Gastroesophageal sphincter (tissue), 3 donors: ENCODE measurements around the gene LGALS8.

Source experiments
- CTCF ChIP-seq, 4 experiments: fragments of 200-600 bp in 2 of 4; fragments of 450-650 bp in 2 of 4; sonication (generic) in 1 of 4; IDR thresholded peaks; one replicate each; pipeline ENCODE4 v1.5.1; 2017 to 2019; ENCODE audit warnings: antibody characterized with exemption in 4 of 4, mild to moderate bottlenecking in 2 of 4, moderate library complexity in 2 of 4
- POLR2A ChIP-seq, 2 donors: fragments of 450-650 bp; IDR thresholded peaks; one replicate each; pipeline ENCODE4 v1.6.1; 2017; ENCODE audit warnings: antibody characterized with exemption in 2 of 2, mild to moderate bottlenecking in 2 of 2, moderate library complexity in 1 of 2

DNA sequence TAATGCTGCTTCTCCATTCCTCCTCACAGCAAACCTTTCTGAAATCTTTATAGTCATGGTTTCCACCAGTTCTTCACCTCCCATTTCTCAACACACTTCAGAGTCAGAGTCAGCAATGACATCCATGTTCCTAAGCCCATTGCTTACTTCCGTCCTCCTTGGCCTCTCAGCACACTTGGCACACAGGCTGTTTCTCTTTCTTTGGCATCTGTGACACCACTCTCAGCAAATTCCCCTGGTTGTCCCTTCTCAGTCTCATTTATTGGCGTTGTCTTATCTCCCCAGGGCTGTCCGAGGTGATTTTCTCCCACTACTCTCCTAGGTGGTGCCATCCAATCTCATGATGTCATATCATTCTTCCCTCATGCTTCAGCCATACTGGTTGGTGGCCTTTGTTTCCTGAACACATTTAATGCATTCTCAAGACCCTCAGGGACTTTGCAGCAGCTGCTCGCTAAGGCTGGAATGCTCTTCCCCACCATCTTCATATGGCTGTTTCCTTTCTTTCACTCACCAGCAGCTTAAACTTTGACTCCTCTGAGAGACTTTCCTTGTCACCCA, 3.3 kb upstream of the LGALS8 start:
- TF ChIP-seq POLR2A (IDR thresholded peaks at IDR 0.05), result no peak
- TF ChIP-seq CTCF (IDR thresholded peaks at IDR 0.05), result no peak
